ENCODE measurements around the gene ZNF524. TPM values are rescaled to one million over a fixed set of nuclear protein-coding genes. Genes with fewer than 3 reads are reported as not detected.
A peak's percentile ranks its signal among the peaks of the same experiment; 100 is the strongest.

The ZNF524 gene
- total RNA-seq, 3 donors from 2014 or later (not counting 1 experiment from before 2014, with no cell fraction given): 9.2 to 12.6 (median 12.5) TPM

GRCh38 chr19:55620410-55621204 lies 20.5 kb downstream of the ZNF524 start:
- no peaks in the 10 kb centered on the region for H3K9me3 Mint-ChIP-seq
- intact Hi-C loops (cut with micrococcal nuclease): no loop called here
- H3K36me3 Mint-ChIP-seq: no peaks in the 10 kb centered on the region
- Histone ChIP-seq H3K4me1 (ENCODE audit: control insufficient read depth, insufficient read depth, low read length) (peaks cover 21% of the 10 kb centered on the region), H3K27ac (ENCODE audit: low read length) (no peak overlapping the region), H3K4me3 (ENCODE audit: low read length) (no peak overlapping the region), H3K27me3 (ENCODE audit: control insufficient read depth, insufficient read depth, low read length) (no peaks in the 10 kb centered on the region), H3K9me3 (ENCODE audit: control insufficient read depth, insufficient read depth, low read length) (no peaks in the 10 kb centered on the region), H3K36me3 (ENCODE audit: control insufficient read depth, insufficient read depth, low read length) (peaks cover 11% of the 10 kb centered on the region)
- TF ChIP-seq CTCF (IDR thresholded peaks at IDR 0.05): no peak
- H3K4me1 Mint-ChIP-seq: peaks cover 14 to 31% of the 10 kb centered on the region in 2 donors
- DNase-seq: peak in 1 of 2 donors; percentile 57
- WGBS (ENCODE audit: insufficient coverage): 82% methylated on average over 12 of the region's 12 CpGs
- no peak overlapping the region for H3K4me3 Mint-ChIP-seq
- H3K27me3 Mint-ChIP-seq (ENCODE audit: low read depth in 2 of 2): no peaks in the 10 kb centered on the region
- ATAC-seq: no peak
- H3K27ac Mint-ChIP-seq: peak overlapping the region; percentile 18 to 41

DNA sequence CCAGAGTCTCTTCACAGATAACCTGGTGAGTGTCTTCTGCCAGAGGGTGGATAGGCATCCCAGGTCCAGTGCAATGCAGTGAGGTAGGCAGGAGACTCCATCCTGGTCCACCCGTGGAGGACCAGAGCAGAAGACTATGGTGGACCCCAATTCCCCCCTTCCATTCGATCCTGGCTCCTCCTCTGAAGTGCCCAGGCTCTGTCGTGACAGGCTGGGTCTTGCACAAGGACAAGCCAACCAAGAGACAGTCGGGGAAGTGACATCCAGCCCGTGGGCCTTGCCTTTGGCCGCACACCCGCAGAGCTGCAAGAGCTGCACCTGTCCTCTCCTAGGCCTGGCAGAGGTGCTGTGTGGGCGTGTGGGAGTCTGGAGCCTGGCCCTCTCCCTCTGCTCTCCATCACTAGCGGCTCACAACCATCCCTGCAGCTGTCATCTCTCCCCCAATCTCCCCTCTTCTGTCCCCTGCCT lies 21.2 kb downstream of the ZNF524 start:
- no peaks in the 10 kb centered on the region for H3K27me3 ChIP-seq (ENCODE audit: control insufficient read depth, insufficient read depth, low read length)
- H3K27me3 Mint-ChIP-seq (ENCODE audit: low read depth in 2 of 2): no peaks in the 10 kb centered on the region
- H3K9me3 ChIP-seq (ENCODE audit: control insufficient read depth, insufficient read depth, low read length): no peaks in the 10 kb centered on the region
- H3K36me3 Mint-ChIP-seq: no peaks in the 10 kb centered on the region
- no peak for TF ChIP-seq CTCF (IDR thresholded peaks at IDR 0.05)
- peaks cover 14 to 31% of the 10 kb centered on the region in 2 donors for H3K4me1 Mint-ChIP-seq
- H3K4me1 ChIP-seq (ENCODE audit: control insufficient read depth, insufficient read depth, low read length): peaks cover 21% of the 10 kb centered on the region
- no peaks in the 10 kb centered on the region for H3K9me3 Mint-ChIP-seq
- DNase-seq: no peak
- H3K4me3 ChIP-seq (ENCODE audit: low read length): no peak overlapping the region
- intact Hi-C loops (cut with micrococcal nuclease): no loop called here
- no peak for ATAC-seq
- peaks cover 11% of the 10 kb centered on the region for H3K36me3 ChIP-seq (ENCODE audit: control insufficient read depth, insufficient read depth, low read length)
- H3K27ac ChIP-seq (ENCODE audit: low read length): no peak overlapping the region
- H3K27ac Mint-ChIP-seq: no peak overlapping the region
- WGBS (ENCODE audit: insufficient coverage): 90% methylated on average over 9 of the region's 9 CpGs
- H3K4me3 Mint-ChIP-seq: no peak overlapping the region

- Mint-ChIP-seq H3K4me1 (peaks cover 14 to 31% of the 10 kb centered on the region in 2 donors), H3K36me3 (no peaks in the 10 kb centered on the region), H3K9me3 (no peaks in the 10 kb centered on the region), H3K27ac (no peak overlapping the region), H3K4me3 (no peak overlapping the region), H3K27me3 (ENCODE audit: low read depth in 2 of 2) (no peaks in the 10 kb centered on the region)
- Histone ChIP-seq H3K4me3 (ENCODE audit: low read length) (no peak overlapping the region), H3K9me3 (ENCODE audit: control insufficient read depth, insufficient read depth, low read length) (no peaks in the 10 kb centered on the region), H3K4me1 (ENCODE audit: control insufficient read depth, insufficient read depth, low read length) (peaks cover 21% of the 10 kb centered on the region), H3K36me3 (ENCODE audit: control insufficient read depth, insufficient read depth, low read length) (peaks cover 8% of the 10 kb centered on the region), H3K27me3 (ENCODE audit: control insufficient read depth, insufficient read depth, low read length) (no peaks in the 10 kb centered on the region), H3K27ac (ENCODE audit: low read length) (no peak overlapping the region)
- ATAC-seq: no peak
- DNase-seq: no peak
- no peak for TF ChIP-seq CTCF (IDR thresholded peaks at IDR 0.05)
- WGBS (ENCODE audit: insufficient coverage): 97% methylated on average over 55 of the region's 55 CpGs
- intact Hi-C loops (cut with micrococcal nuclease): no loop called here
These were observed 21.7 kb downstream of the ZNF524 start for GRCh38 chr19:55621673-55622231.
